Testis (tissue), 3 donors: ENCODE data around the gene NPHP4. TPM values are rescaled to one million over a fixed set of nuclear protein-coding genes. Genes with fewer than 3 reads are reported as not detected.

ENCODE experiments used
- DNase-seq: peaks from one replicate; pipeline ENCODE4 v3.0.0-alpha.2; 2019
- H3K27ac ChIP-seq, 2 donors: fragments of 200-600 bp; sonication (generic); one replicate each; pipeline ENCODE4 v1.5.1; 2019
- H3K27me3 ChIP-seq: fragments of 200-600 bp; sonication (generic); one replicate; pipeline ENCODE4 v1.5.1; 2019
- H3K36me3 ChIP-seq: fragments of 200-600 bp; sonication (generic); one replicate; pipeline ENCODE4 v1.5.1; 2017; ENCODE audit warnings: low read depth; ENCODE audit errors: missing control alignments
- H3K4me1 ChIP-seq: fragments of 200-600 bp; sonication (generic); one replicate; pipeline ENCODE4 v1.5.1; 2019
- H3K4me3 ChIP-seq, 2 donors: fragments of 200-600 bp; sonication (generic); one replicate each; pipeline ENCODE4 v1.5.1; 2017 to 2019
- H3K9me3 ChIP-seq: fragments of 200-600 bp; sonication (generic); one replicate; pipeline ENCODE4 v1.5.1; 2017
- CTCF ChIP-seq, 3 experiments: fragments of 450-650 bp in 2 of 3; fragments of 200-600 bp in 1 of 3; sonication (generic) in 1 of 3; IDR thresholded peaks; one replicate each; pipeline ENCODE4 v1.5.1; 2016 to 2019; ENCODE audit warnings: antibody characterized with exemption in 3 of 3, mild to moderate bottlenecking in 2 of 3, moderate library complexity in 1 of 3
- POLR2A ChIP-seq: fragments of 450-650 bp; IDR thresholded peaks from one replicate; pipeline ENCODE4 v1.6.1; 2017; ENCODE audit warnings: antibody characterized with exemption, mild to moderate bottlenecking, moderate library complexity
- WGBS, 2 donors: methylation state at CpG; one replicate each; pipeline ENCODE4 v1.1.5; 2018; 5-methylcytosine and 5-hydroxymethylcytosine counted together
- intact Hi-C: fragments of 100-400 bp; cut with DNase I; formaldehyde crosslinking; loops from one replicate; pipeline ENCODE4 v1.15.1; 2023; ENCODE audit warnings: low total_unique reads
- polyA plus RNA-seq: library from polyadenylated mRNA; stranded (reverse); fragments of 350-450 nt; fragmentation: Illumina TruSeq; extraction: RNeasy Lipid Tissue Mini Kit (QIAGEN cat#74804); gene quantifications from one replicate; pipeline ENCODE4 v1.2.3, GENCODE V29; 2014; ENCODE audit warnings: low read depth, low replicate concordance; ENCODE audit not compliant: insufficient read depth
- total RNA-seq, 2 donors: library from RNA; depleted of rRNA; stranded (reverse); fragments of >200 nt; gene quantifications; one replicate each; pipeline ENCODE4 v1.2.3, GENCODE V29; 2016

NPHP4 gene
- total and polyA plus RNA-seq, 3 donors from 2014 or later, result 26.3 to 65.9 (median 49.4) TPM

- Histone ChIP-seq H3K27ac (no peak overlapping the region), H3K4me3 (no peak overlapping the region), H3K27me3 (no peaks in the 10 kb centered on the region), H3K9me3 (no peaks in the 10 kb centered on the region), H3K4me1 (no peaks in the 10 kb centered on the region), H3K36me3 (no peaks in the 10 kb centered on the region)
- WGBS, 2 donors, result 93 to 96% methylated on average over 5 of the region's 5 CpGs
- intact Hi-C loops, result no loop called here
- TF ChIP-seq POLR2A (no peak), CTCF (IDR thresholded peaks at IDR 0.05) (no peak)
- DNase-seq, result peak; percentile 2
Observed at GRCh38 chr1:5936126-5936525, 56.1 kb downstream of the NPHP4 start.

GRCh38 chr1:5935026-5935425 lies 57.2 kb downstream of the NPHP4 start:
- Histone ChIP-seq H3K27ac (no peak overlapping the region), H3K4me3 (no peak overlapping the region), H3K36me3 (no peaks in the 10 kb centered on the region), H3K9me3 (no peaks in the 10 kb centered on the region), H3K27me3 (no peaks in the 10 kb centered on the region), H3K4me1 (no peaks in the 10 kb centered on the region)
- no peak for TF ChIP-seq POLR2A
- TF ChIP-seq CTCF (IDR thresholded peaks at IDR 0.05), result no peak
- intact Hi-C loops, result no loop called here
- WGBS, 2 donors, result 86 to 87% methylated on average over 6 of the region's 6 CpGs
- no peak for DNase-seq

GRCh38 chr1:5934058-5934884 lies 58.0 kb downstream of the NPHP4 start:
- no peak overlapping the region for H3K27ac ChIP-seq

GRCh38 chr1:5933676-5934057 lies 58.6 kb downstream of the NPHP4 start:
- Histone ChIP-seq H3K9me3 (no peaks in the 10 kb centered on the region), H3K27ac (no peak overlapping the region), H3K4me3 (no peak overlapping the region), H3K27me3 (no peaks in the 10 kb centered on the region), H3K36me3 (no peaks in the 10 kb centered on the region), H3K4me1 (no peaks in the 10 kb centered on the region)
- intact Hi-C loops, result no loop called here
- DNase-seq, result no peak
- 84 to 89% methylated on average over 7 of the region's 7 CpGs for WGBS, 2 donors
- TF ChIP-seq POLR2A (no peak), CTCF (IDR thresholded peaks at IDR 0.05) (no peak)

More at GRCh38 chr1:5934058-5934884, 58.0 kb downstream of the NPHP4 start:
- 94 to 97% methylated on average over 18 to 20 of the region's 20 CpGs for WGBS, 2 donors
- DNase-seq, result peak; percentile 6
- no peaks in the 10 kb centered on the region for H3K36me3 ChIP-seq
- H3K4me3 ChIP-seq, result no peak overlapping the region
- no peaks in the 10 kb centered on the region for H3K27me3 ChIP-seq
- no peaks in the 10 kb centered on the region for H3K9me3 ChIP-seq
- TF ChIP-seq POLR2A, result no peak
- TF ChIP-seq CTCF (IDR thresholded peaks at IDR 0.05), result no peak
- no peaks in the 10 kb centered on the region for H3K4me1 ChIP-seq
- intact Hi-C loops, result no loop called here

GRCh38 chr1:5933050-5933449 lies 59.2 kb downstream of the NPHP4 start:
- H3K27me3 ChIP-seq, result no peaks in the 10 kb centered on the region
- WGBS, 2 donors, result 97 to 98% methylated on average over 6 of the region's 6 CpGs
- no peak overlapping the region for H3K27ac ChIP-seq
- no peaks in the 10 kb centered on the region for H3K9me3 ChIP-seq
- no peaks in the 10 kb centered on the region for H3K4me1 ChIP-seq
- peak; percentile 2 for DNase-seq
- TF ChIP-seq POLR2A, result no peak
- TF ChIP-seq CTCF (IDR thresholded peaks at IDR 0.05), result no peak
- no peaks in the 10 kb centered on the region for H3K36me3 ChIP-seq
- no peak overlapping the region for H3K4me3 ChIP-seq
- intact Hi-C loops, result no loop called here
